SJSA1 (cell line): ENCODE results near the gene TBCD. TPM values are rescaled to one million over a fixed set of nuclear protein-coding genes. Genes with fewer than 3 reads are reported as not detected.

Source experiments
- DNase-seq, 2 experiments: peaks; one replicate each; pipeline ENCODE4 v3.0.0-alpha.2; 2015 to 2020; ENCODE audit warnings: low spot score in 2 of 2, low read depth in 1 of 2
- H3K27ac ChIP-seq: fragments of 250-450 bp; sonication (Bioruptor Pico); 2 replicates; pipeline ENCODE4 v1.5.1; 2020; ENCODE audit warnings: mild to moderate bottlenecking, moderate library complexity
- H3K27me3 ChIP-seq: fragments of 250-450 bp; sonication (Bioruptor Pico); replicated peaks from 2 replicates; pipeline ENCODE4 v1.5.1; 2020; ENCODE audit warnings: mild to moderate bottlenecking, moderate library complexity
- H3K36me3 ChIP-seq: fragments of 250-450 bp; sonication (Bioruptor Pico); 2 replicates; pipeline ENCODE4 v1.5.1; 2020; ENCODE audit warnings: mild to moderate bottlenecking
- H3K4me1 ChIP-seq: fragments of 250-450 bp; sonication (Bioruptor Pico); replicated peaks from 2 replicates; pipeline ENCODE4 v1.6.1; 2021; ENCODE audit warnings: mild to moderate bottlenecking
- H3K4me3 ChIP-seq: fragments of 250-450 bp; sonication (Bioruptor Pico); 2 replicates; pipeline ENCODE4 v1.5.1; 2020; ENCODE audit warnings: mild to moderate bottlenecking
- H3K9me3 ChIP-seq: fragments of 250-450 bp; sonication (Bioruptor Pico); replicated peaks from 2 replicates; pipeline ENCODE4 v1.5.1; 2020; ENCODE audit warnings: mild to moderate bottlenecking
- total RNA-seq: library from RNA; depleted of rRNA; stranded (reverse); fragments of >200 nt; shearing (Covaris generic); gene quantifications from 2 replicates; pipeline ENCODE4 v1.2.3, GENCODE V29; 2014

TBCD gene
- total RNA-seq, 1 experiment from 2014 or later = 39.4 TPM

DNA sequence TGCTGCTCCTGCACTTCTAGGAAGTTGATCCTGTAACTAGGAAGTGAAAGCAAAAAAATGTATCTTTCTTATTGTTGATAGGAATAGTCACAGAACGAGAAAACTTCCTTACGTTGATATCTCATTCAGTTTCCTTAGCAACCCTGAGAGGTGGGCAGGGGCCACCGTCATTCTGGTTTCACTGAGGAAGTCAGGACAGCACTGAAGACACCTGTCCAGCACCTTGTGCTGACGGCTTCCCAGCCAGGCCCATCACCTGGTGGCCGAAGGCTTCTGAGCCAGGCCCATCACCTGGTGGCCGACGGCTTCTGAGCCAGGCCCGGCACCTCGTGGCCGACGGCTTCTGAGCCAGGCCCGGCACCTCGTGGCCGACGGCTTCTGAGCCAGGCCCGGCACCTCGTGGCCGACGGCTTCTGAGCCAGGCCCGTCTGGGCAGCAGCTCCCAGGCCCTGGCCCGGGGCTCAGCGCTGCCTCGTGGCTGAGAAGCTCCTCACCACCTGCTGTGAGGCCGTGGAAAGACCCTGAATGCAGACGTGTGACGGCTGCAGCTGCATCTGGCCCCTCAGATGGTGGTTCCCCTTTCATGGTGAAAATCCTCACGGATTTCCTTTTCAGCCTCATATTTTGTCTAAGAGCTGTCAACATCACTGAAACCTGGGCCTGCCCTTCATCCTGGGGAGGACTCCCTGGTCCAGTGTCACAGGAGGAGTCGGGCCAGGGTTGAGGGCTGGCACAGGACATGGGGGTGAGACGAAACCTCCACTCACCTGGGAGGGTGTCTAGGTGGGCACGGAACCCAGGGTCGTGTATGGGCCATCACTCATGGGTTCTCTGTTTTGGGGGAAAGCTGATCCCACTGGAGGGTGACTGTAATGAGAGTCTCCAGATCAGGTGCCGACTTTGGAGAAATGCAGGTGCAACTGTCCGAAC is 121.0 kb downstream of the TBCD start:
- H3K27ac ChIP-seq = no peak overlapping the region
- H3K36me3 ChIP-seq = peaks cover 36% of the 10 kb centered on the region
- no peak for DNase-seq
- H3K9me3 ChIP-seq = no peaks in the 10 kb centered on the region
- H3K4me3 ChIP-seq = no peak overlapping the region
- no peaks in the 10 kb centered on the region for H3K27me3 ChIP-seq
- H3K4me1 ChIP-seq = peaks cover 7% of the 10 kb centered on the region

DNA sequence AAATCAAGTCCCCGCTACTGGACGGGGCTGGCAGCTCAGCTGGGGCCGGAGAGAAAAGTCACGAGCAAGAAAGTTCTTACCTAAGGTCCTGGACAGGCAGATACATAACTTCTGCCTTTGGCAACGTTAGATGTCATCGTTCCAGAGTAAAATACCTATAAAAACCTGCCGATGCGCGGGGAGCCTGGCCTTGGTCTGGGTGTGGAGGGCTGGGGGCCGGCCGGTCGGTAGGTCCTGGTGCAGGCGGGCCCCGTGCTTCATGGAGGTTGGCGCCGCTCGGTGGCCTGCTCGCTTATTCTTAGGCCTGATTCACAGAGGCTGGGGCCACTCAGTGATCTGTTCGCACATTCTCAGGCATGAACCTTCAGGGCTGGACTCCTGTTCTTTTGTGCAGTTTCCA is 121.7 kb downstream of the TBCD start:
- Histone ChIP-seq H3K4me1 (peaks cover 7% of the 10 kb centered on the region), H3K36me3 (peaks cover 36% of the 10 kb centered on the region), H3K4me3 (no peak overlapping the region), H3K27me3 (no peaks in the 10 kb centered on the region), H3K9me3 (no peaks in the 10 kb centered on the region), H3K27ac (no peak overlapping the region)
- DNase-seq = no peak

DNA sequence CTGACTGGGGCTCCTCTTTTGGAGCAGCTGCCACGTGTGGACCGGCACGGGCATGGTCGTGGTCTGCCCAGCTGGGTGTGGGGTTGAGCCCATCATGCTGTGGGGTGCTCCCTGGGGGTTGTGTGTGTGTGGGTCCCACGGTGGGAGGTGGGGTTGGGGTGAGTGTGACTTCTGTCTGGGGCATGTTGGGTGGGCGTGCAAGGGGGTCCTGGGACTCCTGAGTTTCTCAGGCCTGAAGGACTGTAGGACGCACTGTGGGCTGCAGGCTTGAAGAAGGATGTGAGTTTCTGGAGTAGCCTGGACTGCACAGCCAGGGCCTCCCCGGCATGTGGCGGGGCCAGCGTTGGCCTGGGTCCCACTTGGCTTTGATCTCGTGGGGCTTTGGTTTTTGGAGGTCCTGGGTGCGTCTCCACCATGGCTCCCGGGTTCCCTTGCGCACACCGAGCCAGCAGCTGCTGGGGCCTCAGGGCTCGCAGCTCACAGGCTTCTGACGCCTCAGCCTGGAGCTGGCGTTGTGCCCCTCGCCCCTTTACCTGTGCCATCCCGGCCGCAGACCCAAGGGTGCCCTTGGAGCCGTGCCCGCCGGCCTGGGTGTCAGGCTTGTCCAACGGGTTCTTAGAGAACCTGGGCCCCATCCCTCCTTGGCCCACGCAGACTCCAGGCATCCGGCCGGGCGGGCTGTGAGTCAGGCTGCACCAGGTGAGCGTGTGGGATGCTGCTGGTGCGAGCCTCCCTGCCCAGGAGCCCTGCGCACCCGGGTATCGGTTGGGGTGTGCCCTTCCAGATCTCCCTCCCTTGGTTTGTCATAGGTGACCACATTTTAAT is 122.4 kb downstream of the TBCD start:
- DNase-seq = no peak
- Histone ChIP-seq H3K9me3 (no peaks in the 10 kb centered on the region), H3K27me3 (no peaks in the 10 kb centered on the region)

DNA sequence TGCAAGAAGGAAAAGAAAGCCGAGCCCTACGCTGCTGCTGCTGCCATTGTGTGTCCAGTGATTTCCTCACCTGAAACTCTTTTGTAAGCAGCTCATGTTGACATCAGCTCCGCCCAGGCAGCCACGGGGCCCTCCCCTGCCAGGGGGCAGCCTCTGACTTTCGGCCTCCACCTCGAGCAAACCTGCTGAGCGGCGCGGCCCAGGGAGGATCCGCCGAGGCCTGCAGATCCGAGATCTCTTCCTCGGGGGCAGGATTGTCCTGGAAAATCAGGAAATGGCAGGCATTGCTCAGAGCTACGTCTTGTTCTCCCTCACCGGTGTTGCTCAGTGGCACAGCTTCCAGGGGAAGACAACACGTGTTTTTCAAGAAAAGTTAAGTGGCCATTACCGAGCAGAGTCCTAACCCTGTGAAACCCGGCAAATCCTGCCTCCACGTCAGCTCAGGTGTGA is 123.6 kb downstream of the TBCD start:
- Histone ChIP-seq H3K4me3 (no peak overlapping the region), H3K27ac (no peak overlapping the region), H3K9me3 (no peaks in the 10 kb centered on the region), H3K36me3 (peaks cover 26% of the 10 kb centered on the region), H3K27me3 (no peaks in the 10 kb centered on the region), H3K4me1 (peaks cover 7% of the 10 kb centered on the region)
- no peak for DNase-seq

More for the DNA sequence above, 122.4 kb downstream of the TBCD start:
- peaks cover 7% of the 10 kb centered on the region for H3K4me1 ChIP-seq
- no peak overlapping the region for H3K4me3 ChIP-seq
- H3K36me3 ChIP-seq = peaks cover 36% of the 10 kb centered on the region
- H3K27ac ChIP-seq = no peak overlapping the region

DNA sequence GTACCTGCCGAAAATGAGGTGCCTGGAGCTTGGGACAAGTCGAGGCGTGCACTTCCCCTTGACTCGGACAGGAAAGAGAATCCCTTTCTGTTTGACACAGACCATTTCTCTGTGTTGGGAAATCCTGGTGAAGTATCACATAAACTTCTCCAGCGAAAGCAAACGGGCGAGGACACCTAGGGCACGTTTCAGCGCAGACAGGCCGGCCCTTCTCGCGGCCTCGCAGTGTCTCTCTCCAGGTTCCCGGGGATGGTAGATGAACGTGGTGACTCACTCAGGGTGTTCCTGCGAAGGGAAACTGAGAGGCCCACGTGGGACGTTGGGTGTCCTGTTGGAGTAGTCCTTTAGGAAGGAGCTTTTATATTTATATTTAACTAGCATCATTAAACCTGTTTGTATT is 124.3 kb downstream of the TBCD start:
- Histone ChIP-seq H3K9me3 (no peaks in the 10 kb centered on the region), H3K4me3 (no peak overlapping the region), H3K4me1 (peaks cover 7% of the 10 kb centered on the region), H3K27ac (no peak overlapping the region), H3K36me3 (peaks cover 18% of the 10 kb centered on the region), H3K27me3 (no peaks in the 10 kb centered on the region)
- DNase-seq = peak in 1 of 2 experiments; percentile 20

DNA sequence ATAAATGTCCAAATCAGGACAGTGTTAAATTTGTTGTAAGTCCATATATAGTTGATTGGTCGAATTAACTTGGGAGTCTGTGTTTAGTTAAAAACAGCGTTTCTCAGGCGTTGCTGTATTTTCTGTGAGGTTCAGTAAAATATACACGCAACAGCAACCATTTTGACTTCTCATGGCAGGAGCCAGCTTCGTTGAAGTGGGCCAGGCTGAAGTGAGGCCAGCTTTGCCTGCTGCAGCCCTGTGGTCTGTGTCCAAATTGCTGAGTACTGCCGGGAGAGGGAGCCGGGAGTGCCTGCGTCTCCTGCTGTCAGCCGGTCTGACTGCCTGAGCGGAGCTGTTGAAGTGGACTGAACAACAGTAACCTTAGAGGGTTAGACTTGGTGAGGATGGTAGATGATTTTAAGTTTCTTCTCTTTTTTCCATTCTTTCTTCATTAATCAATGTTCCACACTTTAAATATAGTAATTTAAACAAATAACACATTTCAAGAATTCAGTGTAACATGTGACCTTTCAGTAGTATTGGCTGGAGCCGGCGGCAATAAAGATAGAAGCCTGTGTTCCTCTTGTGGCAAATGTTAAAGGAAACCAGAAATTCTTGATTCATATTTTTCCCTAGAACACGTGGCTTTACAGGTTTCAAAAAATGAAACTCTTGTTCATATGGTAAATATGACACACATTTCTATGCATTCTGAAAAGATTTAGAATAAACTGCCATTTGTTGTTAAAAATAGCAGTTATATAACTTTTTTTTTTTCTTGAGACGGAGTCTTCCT is 124.9 kb downstream of the TBCD start:
- Histone ChIP-seq H3K36me3 (peaks cover 12% of the 10 kb centered on the region; the same call in 1 of the 2 replicates), H3K27ac (no peak overlapping the region), H3K4me1 (peaks cover 7% of the 10 kb centered on the region), H3K4me3 (no peak overlapping the region), H3K9me3 (no peaks in the 10 kb centered on the region), H3K27me3 (no peaks in the 10 kb centered on the region)
- DNase-seq = peak in 1 of 2 experiments; percentile 35

DNA sequence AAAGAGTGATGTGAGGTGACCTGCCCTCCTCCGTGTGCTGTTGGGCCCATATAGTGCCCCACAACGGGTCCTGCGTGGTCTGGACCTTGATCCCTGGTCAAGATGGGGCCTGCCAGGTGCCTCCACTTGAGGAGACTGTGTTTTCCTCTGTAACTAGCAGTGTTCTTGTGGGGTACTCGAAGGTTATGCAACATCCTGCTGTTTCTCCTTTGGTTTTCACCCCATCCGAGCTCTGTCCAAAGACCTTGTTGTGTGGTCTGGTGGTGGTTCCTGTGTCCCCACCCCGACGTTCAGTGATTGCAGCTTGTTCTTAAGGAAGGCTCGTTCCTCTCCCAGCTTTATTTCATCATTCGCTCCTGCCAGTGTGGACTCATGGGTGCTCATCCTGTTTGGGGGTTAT is 126.7 kb downstream of the TBCD start:
- H3K4me1 ChIP-seq = peaks cover 7% of the 10 kb centered on the region
- no peak overlapping the region for H3K4me3 ChIP-seq
- H3K36me3 ChIP-seq = peaks cover 3% of the 10 kb centered on the region; the same call in 1 of the 2 replicates
- DNase-seq = no peak
- H3K27ac ChIP-seq = no peak overlapping the region
- no peaks in the 10 kb centered on the region for H3K9me3 ChIP-seq
- H3K27me3 ChIP-seq = no peaks in the 10 kb centered on the region

DNA sequence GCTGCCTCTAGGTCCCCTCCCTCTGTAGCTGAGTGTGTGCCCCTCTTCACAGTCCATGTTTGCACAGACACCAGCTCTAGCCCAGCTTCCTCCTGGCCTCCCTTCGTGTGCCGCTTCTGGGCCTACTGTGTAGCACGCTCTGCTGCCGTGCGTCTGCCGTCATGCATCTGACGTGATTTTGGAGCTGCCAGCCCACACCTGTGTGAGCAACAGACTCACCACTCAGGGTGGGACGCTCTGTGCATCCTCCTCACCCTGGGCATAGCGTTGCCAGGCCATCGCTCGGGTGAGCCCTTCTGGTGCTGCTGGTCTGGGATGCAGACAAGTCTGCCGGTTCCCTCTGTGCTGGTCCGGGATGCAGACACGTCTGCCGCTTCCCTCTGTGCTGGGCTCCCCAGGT is 127.4 kb downstream of the TBCD start:
- Histone ChIP-seq H3K9me3 (no peaks in the 10 kb centered on the region), H3K27me3 (no peaks in the 10 kb centered on the region), H3K4me3 (no peak overlapping the region), H3K4me1 (peaks cover 7% of the 10 kb centered on the region), H3K27ac (no peak overlapping the region), H3K36me3 (peaks cover 3% of the 10 kb centered on the region; the same call in 1 of the 2 replicates)
- DNase-seq = no peak

DNA sequence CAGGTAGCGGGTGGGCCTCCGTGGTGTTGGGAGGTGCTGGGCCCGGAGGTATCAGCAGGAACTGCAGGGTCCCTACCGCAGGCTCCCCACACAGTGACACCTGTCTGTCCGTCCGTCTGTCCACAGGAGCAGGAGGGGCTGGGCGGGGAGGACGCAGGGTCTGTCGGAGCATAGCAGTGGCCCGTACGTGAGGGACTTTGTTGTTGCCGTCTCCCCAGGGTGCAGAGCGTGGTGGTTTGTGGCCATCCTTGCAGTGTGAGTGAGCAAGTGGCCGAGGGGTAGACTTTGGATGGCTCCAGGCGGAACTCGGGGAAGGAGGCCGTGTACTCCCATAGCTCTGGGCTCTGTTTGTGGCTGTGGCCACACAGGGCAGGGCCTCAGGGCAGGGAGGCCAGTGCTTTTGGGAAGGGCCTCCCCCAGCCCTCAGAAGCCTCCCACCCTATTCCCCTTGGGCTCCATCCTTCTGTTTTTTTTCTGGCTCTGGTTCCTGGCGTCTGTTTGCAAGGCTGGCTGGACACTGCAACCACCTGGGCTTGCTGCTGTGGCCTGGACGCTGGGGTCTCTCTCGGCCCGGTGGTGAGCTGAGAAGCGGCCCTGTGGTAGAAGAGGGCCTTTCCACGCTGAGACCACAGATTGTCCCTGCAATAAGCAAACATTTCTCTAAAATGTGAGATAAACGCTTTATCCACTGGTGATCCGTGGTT is 128.9 kb downstream of the TBCD start:
- H3K9me3 ChIP-seq = no peaks in the 10 kb centered on the region
- peaks cover 5% of the 10 kb centered on the region; the same call in 1 of the 2 replicates for H3K36me3 ChIP-seq
- H3K4me3 ChIP-seq = no peak overlapping the region
- no peaks in the 10 kb centered on the region for H3K27me3 ChIP-seq
- H3K4me1 ChIP-seq = peaks cover 11% of the 10 kb centered on the region
- no peak overlapping the region for H3K27ac ChIP-seq
- DNase-seq = no peak

DNA sequence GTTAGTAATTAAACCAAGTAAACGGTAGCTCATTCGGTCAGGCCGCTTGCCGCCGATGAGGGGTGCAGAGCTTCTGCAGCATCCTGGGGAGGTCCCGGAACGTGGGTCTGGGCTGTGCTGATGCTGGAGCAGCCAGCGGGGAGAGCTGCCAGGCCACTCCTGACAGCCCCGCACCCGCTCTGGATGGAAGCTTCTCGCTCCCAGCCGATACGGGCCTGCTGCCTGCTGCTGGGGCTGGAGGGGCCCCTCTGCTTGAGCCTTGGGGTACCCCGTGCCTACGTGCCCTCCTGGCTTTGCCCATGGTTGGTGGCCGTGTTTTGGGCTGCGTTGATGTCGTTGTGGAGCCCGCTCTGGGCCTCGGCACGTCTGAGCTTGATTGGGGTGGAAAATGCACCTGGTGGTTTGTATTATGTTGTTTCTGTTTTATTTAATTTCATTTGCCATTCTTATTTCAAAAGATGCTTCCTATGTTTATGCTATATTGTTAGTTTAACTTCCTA is 129.5 kb downstream of the TBCD start:
- Histone ChIP-seq H3K9me3 (no peaks in the 10 kb centered on the region), H3K4me1 (peaks cover 12% of the 10 kb centered on the region), H3K36me3 (peaks cover 10% of the 10 kb centered on the region; the same call in 1 of the 2 replicates), H3K27ac (no peak overlapping the region), H3K4me3 (no peak overlapping the region), H3K27me3 (no peaks in the 10 kb centered on the region)
- no peak for DNase-seq

DNA sequence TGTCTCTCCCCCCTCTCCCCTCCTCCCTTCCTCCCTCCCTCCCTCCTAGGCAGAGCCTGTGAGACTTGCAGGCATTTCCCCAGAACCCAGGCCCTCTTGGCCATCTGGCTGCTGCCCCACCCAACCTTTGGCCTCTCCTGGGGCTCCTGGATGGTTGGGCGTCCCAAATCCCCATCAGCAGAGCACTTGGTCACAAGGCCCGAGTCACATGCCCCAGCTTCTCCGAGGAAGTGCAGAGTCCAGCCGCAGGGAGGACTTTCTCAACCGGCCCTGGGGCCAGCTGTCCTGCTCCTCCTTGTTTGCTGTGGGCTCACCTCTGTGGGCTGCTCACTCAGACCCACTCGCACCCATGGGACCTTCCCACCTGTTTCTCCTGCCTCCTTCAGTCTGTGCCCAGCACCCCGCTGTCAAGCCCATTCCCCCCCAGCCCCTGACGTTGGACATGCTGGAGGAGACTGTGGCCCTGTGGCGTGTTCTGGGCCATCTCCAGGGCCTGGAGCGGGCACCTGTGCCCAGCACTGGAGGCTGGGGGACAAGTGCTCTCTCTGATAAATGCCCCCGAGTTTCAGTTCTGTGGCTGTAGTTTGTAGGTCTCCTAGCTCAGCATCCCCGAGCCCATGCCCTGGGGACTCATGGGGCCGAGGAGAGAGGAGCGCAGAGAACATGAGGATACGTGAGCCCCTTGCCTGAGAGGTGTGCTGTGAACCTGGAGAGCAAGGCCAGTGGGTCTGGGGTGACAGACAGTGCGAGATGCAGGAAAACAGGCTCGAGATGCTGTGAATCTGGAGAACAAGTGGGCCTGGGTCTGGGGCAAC is 130.2 kb downstream of the TBCD start:
- Histone ChIP-seq H3K36me3 (peaks cover 14% of the 10 kb centered on the region; the same call in 1 of the 2 replicates), H3K4me3 (no peak overlapping the region), H3K4me1 (peaks cover 9% of the 10 kb centered on the region), H3K9me3 (no peaks in the 10 kb centered on the region), H3K27me3 (no peaks in the 10 kb centered on the region), H3K27ac (no peak overlapping the region)
- no peak for DNase-seq
